ENCODE results near the gene CAMSAP1.

The CAMSAP1 gene

DNA sequence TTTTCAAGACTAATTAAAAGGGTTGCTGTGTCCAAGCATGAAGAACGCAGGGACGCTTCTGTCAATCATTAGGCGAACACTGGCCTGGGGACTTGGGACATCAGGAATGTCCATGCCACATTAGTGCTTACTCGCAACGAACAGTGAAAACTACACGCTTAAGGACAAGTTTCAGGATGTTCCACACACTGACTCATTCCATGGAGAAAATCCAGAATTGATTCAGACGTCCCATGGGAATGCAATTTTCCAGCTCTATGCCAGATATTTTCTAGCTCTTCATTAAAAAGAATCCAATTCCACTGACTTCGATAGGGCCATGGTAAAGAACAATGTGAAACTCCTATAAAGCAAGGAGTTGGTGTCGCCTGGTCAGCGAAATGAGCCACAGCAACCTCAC is 98.2 kb downstream of the CAMSAP1 start:
- no peak for DNase-seq

DNA sequence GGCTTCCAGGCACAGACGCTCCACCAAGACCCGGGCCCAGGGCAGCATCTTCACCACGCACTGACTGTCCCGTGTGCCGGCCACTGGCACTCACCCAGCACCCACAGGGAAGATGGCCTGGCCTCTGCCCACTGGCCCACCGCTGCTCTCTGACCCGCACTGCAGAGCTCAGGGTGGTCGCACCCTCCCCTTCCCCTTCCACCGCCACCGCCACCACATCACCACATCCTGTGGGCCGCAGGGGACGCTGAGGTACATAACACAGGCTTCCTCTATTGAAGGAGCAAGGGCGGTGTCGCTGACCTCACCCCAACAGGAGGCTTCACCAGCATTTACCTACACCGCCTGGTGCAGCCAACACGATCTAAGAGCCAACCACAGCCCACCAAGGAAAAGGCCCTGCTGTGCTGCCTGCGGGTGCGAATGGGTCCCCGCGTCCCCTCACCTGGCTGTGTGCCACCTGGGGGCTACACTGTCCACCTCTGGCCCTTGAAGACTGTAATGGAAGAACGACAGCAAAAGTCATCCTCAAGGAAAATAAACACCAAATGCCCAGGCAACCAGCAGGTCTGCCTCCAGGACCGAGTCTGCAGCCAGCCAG is 101.8 kb downstream of the CAMSAP1 start:
- no peak for DNase-seq

DNA sequence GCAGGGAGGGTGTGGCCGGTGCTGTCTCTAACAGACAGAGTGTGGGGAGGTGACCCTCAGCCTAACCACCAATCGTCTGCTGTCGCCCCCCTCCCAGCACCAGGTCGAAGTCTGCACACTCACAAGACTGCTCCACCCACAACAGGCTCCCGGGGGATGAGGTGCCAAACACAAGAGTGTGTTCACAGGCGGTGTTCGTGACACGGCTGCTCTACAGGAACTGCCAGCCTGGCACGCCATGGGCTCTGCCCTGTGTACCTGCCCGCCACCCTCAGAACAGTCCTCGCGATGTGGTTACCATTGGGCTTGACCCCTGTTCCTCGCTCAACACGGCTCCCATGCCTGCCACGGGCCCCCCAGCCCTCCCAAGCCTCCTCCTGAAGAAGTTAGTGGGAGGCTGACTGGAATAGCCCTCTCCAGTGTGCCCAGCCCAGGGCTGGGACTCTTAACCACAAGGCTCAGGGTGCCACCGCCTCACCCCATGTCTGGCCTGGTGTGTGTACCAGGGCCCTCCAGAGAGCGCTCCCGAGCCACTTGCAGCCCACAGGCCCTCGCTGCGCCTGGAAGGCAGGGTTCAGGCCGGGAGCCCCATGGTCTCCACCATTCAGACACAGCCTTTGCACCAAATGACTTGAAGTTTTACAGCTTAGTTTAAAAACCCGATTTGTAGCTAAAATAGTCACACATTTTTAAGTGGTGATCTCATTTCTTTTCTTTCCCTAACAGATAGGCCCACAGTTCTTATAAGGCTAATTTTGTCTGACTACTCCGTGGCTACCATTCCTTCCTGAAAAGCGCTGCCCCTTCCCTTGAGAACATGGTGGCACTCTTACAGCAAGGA is 102.5 kb downstream of the CAMSAP1 start:
- DNase-seq: no peak

DNA sequence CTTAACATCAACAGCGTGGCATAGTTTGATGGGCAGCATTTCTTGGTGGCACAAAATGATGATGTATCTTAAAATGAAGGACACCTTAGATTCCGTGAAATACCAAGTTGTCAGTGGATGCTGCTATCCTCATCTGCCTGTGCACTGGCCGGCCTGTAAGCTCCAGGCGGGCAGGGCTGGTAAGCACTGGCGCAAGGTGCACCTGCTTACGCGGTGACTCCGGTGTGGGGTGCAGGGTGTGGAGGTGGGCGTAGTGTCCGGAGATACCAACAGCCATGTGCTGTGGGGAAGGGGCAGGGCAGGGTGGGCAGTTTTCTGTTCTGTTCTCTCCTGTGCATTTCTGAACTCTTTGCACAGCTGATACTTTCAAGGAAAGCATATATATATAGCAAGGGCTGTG is 103.9 kb downstream of the CAMSAP1 start:
- DNase-seq: no peak

DNA sequence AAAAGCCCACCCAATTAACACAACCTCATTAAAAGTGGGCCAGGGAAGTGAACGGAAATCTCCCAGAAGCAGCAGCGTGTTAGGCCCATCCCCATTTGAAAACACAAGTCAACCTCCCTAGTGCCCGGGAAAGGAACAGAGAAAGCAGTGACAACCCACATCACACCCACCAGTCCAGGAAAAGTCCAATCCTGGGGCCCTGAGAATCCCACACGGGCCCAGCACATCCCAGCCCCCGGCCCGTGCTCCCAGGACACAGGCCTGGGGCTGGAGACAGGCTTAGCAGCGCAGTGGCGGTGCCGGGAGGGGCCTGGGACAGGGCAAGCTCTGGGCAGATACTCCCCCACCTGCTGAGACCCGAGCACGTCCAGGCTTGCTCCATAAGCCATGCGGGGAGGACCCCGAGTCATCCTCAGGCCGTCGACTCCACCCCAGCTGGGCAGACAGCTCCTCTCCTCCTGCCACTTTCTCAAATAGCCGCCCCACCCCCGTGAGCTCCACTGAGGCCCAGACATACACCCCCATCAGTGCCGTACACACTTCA is 104.4 kb downstream of the CAMSAP1 start:
- no peak for DNase-seq

DNA sequence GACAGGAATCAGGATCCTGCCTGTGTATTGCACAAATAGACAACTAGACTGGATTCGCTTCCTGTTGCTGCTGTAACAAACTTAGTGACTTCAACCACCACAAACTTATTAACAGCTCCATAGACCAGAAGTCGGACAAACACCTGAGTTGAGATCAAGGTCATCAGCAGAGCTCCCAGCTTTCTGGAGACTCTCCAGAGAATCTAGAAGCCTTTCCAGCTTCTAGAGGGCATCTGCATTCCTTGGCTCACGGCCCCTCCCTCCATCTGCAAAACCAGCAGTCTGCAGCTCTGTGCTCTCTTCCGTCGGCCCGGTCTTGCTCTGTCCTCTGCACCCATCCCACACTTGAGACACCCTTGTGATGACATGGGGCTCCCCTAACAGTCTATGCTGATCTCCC is 106.3 kb downstream of the CAMSAP1 start:
- no peak for DNase-seq

DNA sequence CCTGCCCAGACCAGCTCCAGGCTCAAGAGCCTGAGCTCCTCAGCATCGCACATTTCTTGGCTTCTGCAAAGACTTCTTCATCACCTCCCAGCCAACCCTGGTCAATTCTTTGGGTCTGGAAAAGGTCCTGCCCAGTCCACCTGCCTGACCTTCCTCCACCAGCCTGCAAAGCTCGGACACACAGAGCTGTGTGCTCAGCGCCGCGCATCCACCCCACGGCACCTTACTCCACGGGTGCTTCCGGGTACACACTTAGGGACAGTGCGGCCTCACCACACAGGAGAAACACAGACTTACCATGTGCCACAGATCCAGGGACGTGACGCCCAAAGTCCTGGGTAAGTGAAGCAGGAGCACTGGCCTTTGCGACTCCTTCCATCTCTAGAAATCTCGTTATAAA is 108.1 kb downstream of the CAMSAP1 start:
- DNase-seq: no peak

DNA sequence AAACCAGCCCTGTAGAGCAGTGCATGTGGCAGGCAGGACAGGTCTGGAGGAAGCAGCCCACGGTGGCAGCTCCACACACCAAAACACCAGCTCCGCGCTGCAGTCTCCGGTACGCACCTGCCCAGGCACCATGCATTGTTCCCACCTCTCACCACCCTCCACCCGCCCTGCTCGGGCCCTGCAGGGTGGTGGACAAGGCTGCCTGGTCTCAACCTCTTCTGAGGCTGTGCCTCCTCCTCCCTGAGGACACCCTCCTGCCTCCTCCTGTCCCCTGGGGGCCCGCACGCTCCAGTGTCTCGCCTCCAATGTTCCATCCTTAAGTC is 109.1 kb downstream of the CAMSAP1 start:
- DNase-seq: no peak

DNA sequence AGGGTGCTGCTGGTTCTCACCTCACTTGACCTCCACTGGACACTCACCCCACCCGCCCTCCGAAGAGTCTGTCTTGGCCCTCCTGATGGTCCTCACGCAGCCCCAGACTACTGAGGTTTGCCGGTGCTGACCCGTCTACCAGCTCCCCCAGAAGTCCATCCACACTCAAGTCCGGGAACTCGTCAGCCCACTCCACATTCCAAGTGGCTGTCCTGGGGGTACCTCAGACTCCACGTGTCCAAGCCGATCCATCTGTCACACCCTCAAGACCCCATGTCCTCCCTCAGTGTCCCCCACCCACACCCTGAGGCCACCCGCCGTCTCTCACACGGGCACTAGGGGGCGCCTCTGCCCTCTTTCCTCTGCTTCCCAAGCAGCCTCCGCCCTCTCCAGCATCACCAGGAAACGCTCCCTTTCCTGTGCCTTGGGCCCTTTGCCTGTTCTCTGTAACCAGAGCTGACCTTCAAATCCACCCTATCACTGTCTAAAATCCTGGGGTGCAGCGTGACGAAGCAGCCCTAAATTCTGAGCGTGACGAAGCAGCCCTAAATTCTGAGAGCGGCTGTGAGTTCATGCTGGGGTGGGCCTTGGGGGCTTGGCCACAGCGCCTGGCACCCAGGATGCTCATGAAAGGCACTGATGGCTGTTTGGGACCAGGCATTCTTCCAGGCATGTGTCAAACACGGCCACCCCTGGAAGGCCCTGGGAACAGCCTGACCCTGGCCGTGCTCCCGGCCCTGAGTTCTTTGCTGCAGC is 109.7 kb downstream of the CAMSAP1 start:
- peak; percentile 25 for DNase-seq

DNA sequence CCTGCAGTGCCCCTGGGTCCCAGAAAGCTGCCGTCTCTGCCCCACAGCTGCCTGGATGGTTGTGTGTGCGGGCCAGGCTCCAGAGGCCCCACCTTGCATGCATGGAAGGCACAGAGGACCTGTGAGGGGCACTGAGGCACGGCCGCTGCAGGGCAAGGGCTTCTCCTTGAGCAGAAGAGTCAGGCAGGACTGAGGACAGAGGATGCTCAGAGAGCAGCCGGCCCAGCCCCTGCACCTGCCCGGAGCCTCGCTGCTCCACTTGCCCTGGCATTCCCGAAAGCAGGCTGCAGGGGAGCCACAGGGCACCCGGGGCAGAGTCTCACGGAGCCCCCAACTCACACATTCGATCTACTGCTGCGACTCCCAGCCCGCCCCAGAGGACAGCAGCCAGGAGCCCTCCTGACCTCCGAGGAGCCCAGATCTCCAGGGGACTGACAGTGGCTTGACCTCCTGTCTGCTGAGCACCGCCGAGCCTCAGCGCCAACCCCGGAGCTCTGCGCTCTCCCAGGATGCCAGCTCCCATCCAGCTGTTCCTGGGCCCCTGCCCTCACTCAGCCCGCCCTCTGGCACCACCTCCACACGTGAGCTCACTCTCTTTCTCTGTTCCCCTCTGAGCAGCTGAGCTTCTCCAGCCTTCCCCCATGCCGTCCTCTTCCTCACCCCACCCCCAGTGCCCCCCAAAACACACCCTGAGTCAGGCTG is 110.4 kb downstream of the CAMSAP1 start:
- DNase-seq: no peak

DNA sequence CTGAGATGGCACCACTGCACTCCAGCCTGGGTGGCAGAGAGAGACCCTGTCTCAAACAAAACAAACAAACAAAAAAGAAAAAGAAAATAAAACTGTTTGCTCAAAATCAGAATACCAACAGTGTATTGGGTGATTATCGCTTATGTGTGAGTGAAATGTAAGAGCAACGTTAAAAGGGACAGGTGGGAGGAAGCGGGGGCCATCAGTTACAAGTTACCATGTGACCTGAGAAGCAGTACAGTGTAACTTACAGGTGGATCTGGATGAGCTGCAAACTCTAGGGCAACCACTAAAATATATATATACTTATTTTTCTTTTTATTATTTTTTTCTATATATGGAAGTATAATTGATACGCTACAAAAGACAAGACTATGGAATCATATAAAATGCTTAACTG is 112.0 kb downstream of the CAMSAP1 start:
- no peak for DNase-seq

DNA sequence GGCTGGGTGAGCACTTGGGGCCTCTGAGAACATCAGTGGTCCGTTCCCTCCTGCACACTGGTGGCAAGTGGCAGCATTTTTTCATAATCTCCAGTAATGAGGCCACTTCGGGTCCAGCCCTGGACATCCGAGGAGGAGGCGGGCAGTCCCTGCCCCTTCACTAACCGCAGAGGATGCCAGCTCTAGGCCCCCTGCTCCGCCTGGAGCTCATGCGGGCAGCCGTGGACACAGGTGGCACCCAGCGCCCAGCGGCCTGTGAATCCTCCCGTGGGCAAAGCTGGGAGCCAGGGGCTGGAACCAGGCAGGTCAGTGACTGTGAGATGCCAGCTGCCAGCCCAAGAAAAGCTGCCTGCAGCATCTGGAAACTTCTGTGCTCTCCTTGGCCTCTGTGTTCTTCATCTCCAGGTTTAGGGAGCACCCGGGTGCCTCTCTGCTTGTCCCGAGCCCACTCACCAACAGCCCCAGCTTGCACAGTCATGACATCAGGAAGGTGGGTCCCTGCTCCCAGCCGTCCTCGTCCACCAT is 112.9 kb downstream of the CAMSAP1 start:
- no peak for DNase-seq

DNA sequence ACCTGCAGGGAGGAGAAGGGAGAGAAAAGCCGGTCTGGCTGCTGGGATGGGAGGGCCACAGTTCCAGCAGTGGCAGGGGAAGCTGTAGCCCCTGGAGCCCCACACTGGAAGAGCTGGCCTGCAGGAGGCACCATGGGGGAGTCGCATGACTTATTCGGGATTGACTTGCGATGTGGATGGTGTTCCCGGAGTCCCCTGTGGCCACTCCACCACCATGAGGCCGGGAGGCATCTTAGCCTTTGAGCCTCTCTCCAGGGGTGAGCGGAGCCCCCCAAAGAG is 113.3 kb downstream of the CAMSAP1 start:
- no peak for DNase-seq

DNA sequence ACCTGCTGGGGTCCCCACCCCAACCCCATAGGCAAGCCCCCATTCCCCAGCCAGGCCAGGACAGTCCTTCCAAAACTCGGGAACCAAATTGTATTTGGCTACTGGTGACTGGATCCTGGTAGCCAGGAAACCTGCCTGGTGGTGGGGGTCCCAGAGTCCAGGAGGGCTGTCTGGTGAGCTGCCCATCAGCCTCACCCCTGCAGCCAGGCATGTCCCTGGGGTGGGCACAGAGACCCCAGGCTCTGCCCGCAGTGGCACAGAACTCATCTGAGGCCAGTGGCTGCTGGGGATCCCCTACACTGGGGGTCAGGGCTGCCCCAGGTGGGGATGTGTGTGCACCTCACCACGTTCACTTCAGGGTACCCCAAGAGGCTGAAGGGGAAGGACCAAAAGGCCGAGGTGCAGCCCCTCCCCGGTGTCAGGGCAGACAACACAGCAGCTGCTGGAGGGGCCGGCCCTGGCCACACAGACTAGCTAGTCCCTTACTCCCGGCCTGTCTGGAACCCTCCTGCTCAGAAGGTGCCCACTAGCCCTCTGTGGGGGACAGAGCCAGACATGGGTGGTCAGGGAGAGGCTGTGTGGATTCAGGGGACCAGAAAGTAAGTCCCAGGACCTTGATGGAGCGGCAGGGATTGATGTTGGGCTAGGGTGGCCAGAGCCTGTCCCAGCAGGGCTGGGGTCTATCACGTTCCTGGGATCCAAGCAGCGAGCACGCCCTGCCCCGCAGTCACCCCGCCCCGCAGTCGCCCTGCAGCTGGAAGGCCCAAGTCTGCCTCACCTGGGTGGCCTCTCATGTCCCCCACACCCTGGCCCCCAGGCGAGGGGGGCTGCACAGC is 113.9 kb downstream of the CAMSAP1 start:
- DNase-seq: no peak

DNA sequence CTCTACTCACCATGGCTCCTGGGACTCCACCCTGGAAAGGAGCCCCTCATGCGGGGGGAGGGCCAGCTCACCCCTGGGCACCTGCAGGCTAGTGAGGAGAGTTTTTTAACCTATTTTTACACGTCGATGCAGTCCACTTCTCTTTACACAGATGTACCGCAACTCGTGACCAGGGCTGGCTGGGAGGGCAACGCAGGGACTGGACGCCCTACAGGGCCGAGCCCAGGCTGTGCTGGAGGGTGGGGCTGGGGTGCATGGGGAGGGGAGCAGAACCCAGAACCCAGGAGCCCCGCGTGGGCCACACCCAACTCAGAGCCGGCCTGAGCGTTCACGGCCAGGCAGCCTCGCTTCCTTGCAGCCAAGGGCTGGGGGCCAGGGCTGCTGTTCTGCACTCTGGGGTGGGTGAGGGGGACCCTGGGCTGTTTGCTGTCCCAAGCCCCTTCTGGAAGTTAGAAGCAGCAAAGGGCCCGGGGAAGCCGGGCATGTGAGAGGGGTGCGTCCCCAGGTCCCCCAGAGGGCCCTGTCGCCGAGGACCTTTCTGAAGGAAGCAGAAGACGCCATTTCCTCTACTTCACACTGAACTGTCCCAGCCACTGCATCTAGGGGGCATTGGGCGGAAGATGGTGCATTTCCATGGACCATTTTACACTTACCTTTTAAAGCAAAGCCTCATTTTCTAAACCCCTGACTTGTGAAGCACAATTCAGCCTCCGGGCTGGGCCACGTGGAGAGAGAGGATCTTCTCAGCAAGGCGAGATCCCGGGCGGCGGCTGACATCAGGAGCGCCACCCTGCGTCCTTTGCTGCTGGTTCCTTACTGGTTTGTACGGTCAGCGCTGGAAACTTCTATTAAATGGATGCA is 114.8 kb downstream of the CAMSAP1 start:
- DNase-seq: no peak

DNA sequence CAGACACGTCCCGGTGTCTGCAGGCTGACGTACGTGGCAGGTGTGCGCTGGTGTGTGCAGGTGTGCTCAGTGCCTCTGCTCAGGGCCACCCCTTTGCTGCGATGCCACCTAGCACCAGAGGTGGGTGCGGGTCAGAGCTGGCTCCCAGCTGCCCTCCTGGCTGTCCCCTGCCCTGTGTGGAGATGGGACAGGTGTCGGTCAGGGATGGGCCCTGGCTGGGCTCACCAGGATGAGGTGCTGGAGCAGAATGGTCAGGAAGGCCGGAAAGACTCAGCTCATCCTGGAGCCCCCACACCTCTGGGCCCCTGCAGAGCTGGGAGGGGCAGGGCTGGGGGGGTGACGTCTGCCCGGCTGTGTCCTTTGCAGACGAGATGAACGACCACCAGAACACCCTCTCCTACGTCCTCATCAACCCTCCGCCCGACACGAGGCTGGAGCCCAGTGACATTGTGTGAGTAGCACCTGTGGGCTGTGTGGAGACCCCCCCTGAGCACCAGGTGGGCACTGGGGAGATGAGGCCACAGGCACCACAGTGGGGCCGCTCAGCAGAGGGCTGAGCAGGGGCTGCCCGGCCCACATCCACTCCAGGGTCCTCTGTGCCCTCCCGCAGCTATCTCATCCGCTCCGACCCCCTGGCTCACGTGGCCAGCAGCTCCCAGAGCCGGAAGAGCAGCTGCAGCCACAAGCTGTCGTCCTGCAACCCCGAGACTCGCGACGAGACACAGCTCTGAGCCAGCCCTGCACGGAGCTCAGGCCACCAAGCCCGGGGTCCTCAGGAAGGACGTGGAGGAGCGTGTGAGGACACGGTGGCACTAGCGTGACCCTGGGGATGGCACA is 115.7 kb downstream of the CAMSAP1 start:
- no peak for DNase-seq

DNA sequence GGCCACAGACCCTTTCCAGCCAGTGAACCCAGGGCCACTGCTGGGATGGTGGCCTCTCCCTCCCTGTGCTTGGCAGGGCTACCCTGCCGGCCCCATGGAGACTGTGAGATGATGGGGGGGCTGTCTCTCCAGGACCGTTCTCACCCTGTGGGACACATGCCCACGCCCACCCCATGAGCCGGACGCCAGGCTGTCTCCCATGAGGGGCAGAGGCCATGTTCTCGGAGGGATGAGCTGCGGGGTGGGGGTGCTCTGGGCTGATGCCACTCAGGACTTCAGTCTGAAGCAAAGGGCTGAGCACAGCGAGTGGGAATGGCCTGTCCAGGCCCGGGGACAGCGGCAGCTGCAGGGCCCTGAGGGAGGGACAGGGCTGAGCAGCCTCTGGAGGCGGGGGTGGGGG is 116.5 kb downstream of the CAMSAP1 start:
- no peak for DNase-seq

DNA sequence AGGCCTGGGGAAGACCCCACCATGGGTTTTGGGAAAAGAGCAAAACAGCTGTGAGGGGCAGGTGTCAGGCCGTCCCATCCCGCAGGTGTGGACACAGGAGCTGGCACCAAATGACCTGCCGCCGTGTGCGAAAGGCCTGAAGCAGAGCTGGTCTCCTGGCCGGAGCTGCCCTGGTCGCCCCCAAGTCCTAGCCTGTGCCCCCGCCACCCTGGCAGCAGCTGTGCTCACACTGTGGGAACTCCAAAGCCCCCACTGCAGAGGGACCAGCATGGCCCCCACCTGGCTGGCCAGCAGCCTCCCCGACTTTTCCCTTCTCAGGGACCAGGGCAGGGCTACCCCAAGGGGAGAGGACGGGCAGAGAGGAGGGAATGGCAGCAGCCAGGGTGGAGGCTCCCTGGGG is 117.0 kb downstream of the CAMSAP1 start:
- DNase-seq: no peak

DNA sequence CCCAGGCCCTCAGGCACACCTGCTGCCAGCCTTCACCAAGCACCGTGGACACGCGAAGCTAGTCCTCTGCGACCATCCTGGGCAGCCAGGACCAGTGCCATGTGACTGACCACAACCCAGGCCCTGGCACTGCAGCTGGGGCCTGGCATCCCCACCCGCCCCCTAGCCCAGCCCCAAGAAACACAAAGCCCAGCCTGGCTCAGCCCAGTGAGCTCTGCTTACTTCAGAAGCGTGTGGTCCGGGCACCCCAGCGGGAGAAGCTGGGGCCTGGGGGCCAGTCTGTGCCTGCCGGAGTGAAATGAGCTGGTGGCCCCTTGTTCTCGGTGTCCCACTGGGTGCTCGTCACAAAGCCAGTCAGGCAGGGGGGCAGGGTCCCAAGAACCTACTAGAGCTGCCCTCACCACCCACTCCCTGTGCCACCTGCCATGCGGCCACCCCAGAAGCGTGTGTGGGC is 117.5 kb downstream of the CAMSAP1 start:
- DNase-seq: no peak

Measured in stimulated activated CD4-positive, alpha-beta T cell treated with anti-CD3 and anti-CD28 coated beads, Interleukin-4, amount 100 ng/mL, for 24 hours (primary cell).